BLaER1 (cell line): ENCODE results near the gene CDC5L.

Source experiments
- H3K27ac ChIP-seq: shearing (Covaris generic); formaldehyde crosslinking; 2 replicates; pipeline ENCODE4 v1.8.1; 2022
- H3K27me3 ChIP-seq: shearing (Covaris generic); formaldehyde crosslinking; 2 replicates; pipeline ENCODE4 v1.8.1; 2022
- H3K36me3 ChIP-seq: shearing (Covaris generic); formaldehyde crosslinking; 2 replicates; pipeline ENCODE4 v1.8.1; 2022
- H3K4me1 ChIP-seq: shearing (Covaris generic); formaldehyde crosslinking; 2 replicates; pipeline ENCODE4 v1.8.1; 2022
- H3K4me2 ChIP-seq: shearing (Covaris generic); formaldehyde crosslinking; 2 replicates; pipeline ENCODE4 v1.8.1; 2022
- H3K4me3 ChIP-seq: shearing (Covaris generic); formaldehyde crosslinking; 2 replicates; pipeline ENCODE4 v1.8.1; 2022
- H3K9ac ChIP-seq: shearing (Covaris generic); formaldehyde crosslinking; 2 replicates; pipeline ENCODE4 v1.8.1; 2022
- H3K9me3 ChIP-seq: shearing (Covaris generic); formaldehyde crosslinking; 2 replicates; pipeline ENCODE4 v1.8.1; 2022
- H4K20me1 ChIP-seq: shearing (Covaris generic); formaldehyde crosslinking; 2 replicates; pipeline ENCODE4 v1.8.1; 2022
- Cebpa-rat ChIP-seq: shearing (Covaris generic); IDR thresholded peaks from 2 replicates; pipeline ENCODE4 v1.8.1; 2022

CDC5L gene

GRCh38 chr6:44457596-44457995 is 70.1 kb downstream of the CDC5L start:
- H3K4me1 ChIP-seq, result peaks cover 12% of the 10 kb centered on the region
- H3K9ac ChIP-seq, result no peak overlapping the region
- no peak overlapping the region for H3K4me3 ChIP-seq
- H3K4me2 ChIP-seq, result peak overlapping the region; percentile 25; the same call in 1 of the 2 replicates
- no peaks in the 10 kb centered on the region for H3K27me3 ChIP-seq
- no peak for TF ChIP-seq Cebpa-rat
- peaks cover 9% of the 10 kb centered on the region; the same call in 1 of the 2 replicates for H3K36me3 ChIP-seq
- no peaks in the 10 kb centered on the region for H3K9me3 ChIP-seq
- H3K27ac ChIP-seq, result no peak overlapping the region
- H4K20me1 ChIP-seq, result no peaks in the 10 kb centered on the region

- peaks cover 21% of the 10 kb centered on the region for H3K4me1 ChIP-seq
- no peak for TF ChIP-seq Cebpa-rat
- H3K9ac ChIP-seq, result no peak overlapping the region
- no peak overlapping the region for H3K4me2 ChIP-seq
- H3K27me3 ChIP-seq, result no peaks in the 10 kb centered on the region
- H3K4me3 ChIP-seq, result no peak overlapping the region
- peaks cover 4% of the 10 kb centered on the region; the same call in 1 of the 2 replicates for H3K36me3 ChIP-seq
- H4K20me1 ChIP-seq, result no peaks in the 10 kb centered on the region
- no peak overlapping the region for H3K27ac ChIP-seq
- no peaks in the 10 kb centered on the region for H3K9me3 ChIP-seq
These were observed 71.0 kb downstream of the CDC5L start for GRCh38 chr6:44458551-44458950.

- no peak for TF ChIP-seq Cebpa-rat
- Histone ChIP-seq H3K27me3 (no peaks in the 10 kb centered on the region), H3K4me2 (peak overlapping the region; percentile 62), H3K9me3 (no peaks in the 10 kb centered on the region), H3K4me3 (no peak overlapping the region), H3K36me3 (no peaks in the 10 kb centered on the region), H4K20me1 (no peaks in the 10 kb centered on the region), H3K4me1 (peaks cover 41% of the 10 kb centered on the region), H3K27ac (no peak overlapping the region), H3K9ac (no peak overlapping the region)
These were observed 74.8 kb downstream of the CDC5L start for GRCh38 chr6:44462335-44462734.

- no peaks in the 10 kb centered on the region for H3K27me3 ChIP-seq
- no peak overlapping the region for H3K9ac ChIP-seq
- no peak overlapping the region for H3K4me3 ChIP-seq
- no peaks in the 10 kb centered on the region for H3K36me3 ChIP-seq
- peak overlapping the region; percentile 62 for H3K4me2 ChIP-seq
- H3K4me1 ChIP-seq, result peaks cover 36% of the 10 kb centered on the region
- H4K20me1 ChIP-seq, result no peaks in the 10 kb centered on the region
- no peaks in the 10 kb centered on the region for H3K9me3 ChIP-seq
- peak overlapping the region; percentile 26 for H3K27ac ChIP-seq
- TF ChIP-seq Cebpa-rat, result no peak
These were observed 75.6 kb downstream of the CDC5L start for GRCh38 chr6:44462797-44463727.

GRCh38 chr6:44463728-44464450 is 76.4 kb downstream of the CDC5L start:
- TF ChIP-seq Cebpa-rat, result no peak
- H4K20me1 ChIP-seq, result no peaks in the 10 kb centered on the region
- no peaks in the 10 kb centered on the region for H3K36me3 ChIP-seq
- no peak overlapping the region for H3K9ac ChIP-seq
- H3K9me3 ChIP-seq, result no peaks in the 10 kb centered on the region
- no peak overlapping the region; the same call in 1 of the 2 replicates for H3K27ac ChIP-seq
- H3K4me1 ChIP-seq, result peaks cover 36% of the 10 kb centered on the region
- no peaks in the 10 kb centered on the region for H3K27me3 ChIP-seq
- peak overlapping the region; percentile 62 for H3K4me2 ChIP-seq
- H3K4me3 ChIP-seq, result no peak overlapping the region

GRCh38 chr6:44464527-44465310 is 77.2 kb downstream of the CDC5L start:
- Histone ChIP-seq H4K20me1 (no peaks in the 10 kb centered on the region), H3K36me3 (no peaks in the 10 kb centered on the region), H3K27ac (no peak overlapping the region), H3K4me2 (peak overlapping the region; percentile 18; the same call in 1 of the 2 replicates), H3K4me1 (peaks cover 36% of the 10 kb centered on the region), H3K27me3 (no peaks in the 10 kb centered on the region), H3K4me3 (no peak overlapping the region), H3K9me3 (no peaks in the 10 kb centered on the region), H3K9ac (no peak overlapping the region)
- TF ChIP-seq Cebpa-rat, result no peak

- Histone ChIP-seq H3K4me3 (no peak overlapping the region), H3K27me3 (no peaks in the 10 kb centered on the region), H3K9me3 (no peaks in the 10 kb centered on the region), H3K27ac (no peak overlapping the region), H3K4me1 (peaks cover 36% of the 10 kb centered on the region), H4K20me1 (no peaks in the 10 kb centered on the region), H3K4me2 (no peak overlapping the region), H3K9ac (no peak overlapping the region), H3K36me3 (no peaks in the 10 kb centered on the region)
- TF ChIP-seq Cebpa-rat, result no peak
These were observed 79.4 kb downstream of the CDC5L start for GRCh38 chr6:44466955-44467354.

GRCh38 chr6:44468835-44469234 is 81.3 kb downstream of the CDC5L start:
- Histone ChIP-seq H3K27me3 (no peaks in the 10 kb centered on the region), H3K4me3 (no peak overlapping the region), H3K27ac (no peak overlapping the region), H3K4me1 (peaks cover 19% of the 10 kb centered on the region), H3K9ac (no peak overlapping the region), H3K9me3 (no peaks in the 10 kb centered on the region), H4K20me1 (no peaks in the 10 kb centered on the region), H3K36me3 (no peaks in the 10 kb centered on the region), H3K4me2 (no peak overlapping the region)
- TF ChIP-seq Cebpa-rat, result no peak

- H3K4me3 ChIP-seq, result no peak overlapping the region
- no peaks in the 10 kb centered on the region for H4K20me1 ChIP-seq
- H3K36me3 ChIP-seq, result no peaks in the 10 kb centered on the region
- peaks cover 6% of the 10 kb centered on the region; the same call in 1 of the 2 replicates for H3K4me1 ChIP-seq
- no peaks in the 10 kb centered on the region for H3K27me3 ChIP-seq
- no peak overlapping the region for H3K9ac ChIP-seq
- no peak for TF ChIP-seq Cebpa-rat
- H3K9me3 ChIP-seq, result no peaks in the 10 kb centered on the region
- no peak overlapping the region for H3K27ac ChIP-seq
- no peak overlapping the region for H3K4me2 ChIP-seq
These were observed 82.6 kb downstream of the CDC5L start for GRCh38 chr6:44470115-44470464.
